Activated naive CD4-positive, alpha-beta T cell treated with anti-CD3 and anti-CD28 coated beads, Interleukin-2, amount 50 U/mL, for 24 hours (primary cell): ENCODE data around the gene TSEN15.

ENCODE experiments used
- H3K27ac Mint-ChIP-seq: one replicate; pipeline ENCODE4 v1.8.0; 2021; ENCODE audit warnings: mild to moderate bottlenecking, mixed read lengths
- H3K27me3 Mint-ChIP-seq: one replicate; pipeline ENCODE4 v1.8.0; 2021; ENCODE audit warnings: mixed read lengths
- H3K36me3 Mint-ChIP-seq: one replicate; pipeline ENCODE4 v1.8.0; 2021; ENCODE audit warnings: mixed read lengths
- H3K4me1 Mint-ChIP-seq: one replicate; pipeline ENCODE4 v1.8.0; 2021; ENCODE audit warnings: mixed read lengths
- H3K4me3 Mint-ChIP-seq: one replicate; pipeline ENCODE4 v1.8.0; 2021; ENCODE audit warnings: mild to moderate bottlenecking, mixed read lengths
- H3K9me3 Mint-ChIP-seq: one replicate; pipeline ENCODE4 v1.8.0; 2021; ENCODE audit warnings: mixed read lengths

The TSEN15 gene

GRCh38 chr1:184025242-184025675 lies 26.3 kb upstream of the TSEN15 start:
- Mint-ChIP-seq H3K36me3 (no peaks in the 10 kb centered on the region), H3K9me3 (no peaks in the 10 kb centered on the region), H3K27ac (no peak overlapping the region), H3K27me3 (peaks cover 8% of the 10 kb centered on the region), H3K4me3 (no peak overlapping the region), H3K4me1 (no peaks in the 10 kb centered on the region)

- Mint-ChIP-seq H3K27me3 (peaks cover 14% of the 10 kb centered on the region), H3K4me3 (no peak overlapping the region), H3K9me3 (no peaks in the 10 kb centered on the region), H3K36me3 (no peaks in the 10 kb centered on the region), H3K27ac (no peak overlapping the region), H3K4me1 (no peaks in the 10 kb centered on the region)
These were observed 23.5 kb upstream of the TSEN15 start for GRCh38 chr1:184027826-184028695.

GRCh38 chr1:184028854-184029623 lies 22.5 kb upstream of the TSEN15 start:
- no peaks in the 10 kb centered on the region for H3K9me3 Mint-ChIP-seq
- no peaks in the 10 kb centered on the region for H3K4me1 Mint-ChIP-seq
- no peaks in the 10 kb centered on the region for H3K36me3 Mint-ChIP-seq
- no peak overlapping the region for H3K4me3 Mint-ChIP-seq
- peaks cover 16% of the 10 kb centered on the region for H3K27me3 Mint-ChIP-seq
- H3K27ac Mint-ChIP-seq, result no peak overlapping the region

- no peaks in the 10 kb centered on the region for H3K9me3 Mint-ChIP-seq
- H3K36me3 Mint-ChIP-seq, result no peaks in the 10 kb centered on the region
- H3K4me1 Mint-ChIP-seq, result no peaks in the 10 kb centered on the region
- H3K27ac Mint-ChIP-seq, result no peak overlapping the region
- H3K4me3 Mint-ChIP-seq, result no peak overlapping the region
- peaks cover 26% of the 10 kb centered on the region for H3K27me3 Mint-ChIP-seq
These were observed 21.0 kb upstream of the TSEN15 start for GRCh38 chr1:184030433-184031091.

GRCh38 chr1:184031092-184031408 lies 20.5 kb upstream of the TSEN15 start:
- H3K4me3 Mint-ChIP-seq, result no peak overlapping the region
- H3K27ac Mint-ChIP-seq, result no peak overlapping the region
- H3K4me1 Mint-ChIP-seq, result peaks cover 4% of the 10 kb centered on the region
- H3K9me3 Mint-ChIP-seq, result no peaks in the 10 kb centered on the region
- no peaks in the 10 kb centered on the region for H3K36me3 Mint-ChIP-seq
- H3K27me3 Mint-ChIP-seq, result peaks cover 31% of the 10 kb centered on the region

- no peak overlapping the region for H3K27ac Mint-ChIP-seq
- H3K27me3 Mint-ChIP-seq, result peaks cover 29% of the 10 kb centered on the region
- no peaks in the 10 kb centered on the region for H3K9me3 Mint-ChIP-seq
- H3K4me1 Mint-ChIP-seq, result peaks cover 7% of the 10 kb centered on the region
- H3K36me3 Mint-ChIP-seq, result no peaks in the 10 kb centered on the region
- no peak overlapping the region for H3K4me3 Mint-ChIP-seq
These were observed 20.0 kb upstream of the TSEN15 start for GRCh38 chr1:184031409-184032107.

GRCh38 chr1:184032306-184032929 lies 19.1 kb upstream of the TSEN15 start:
- Mint-ChIP-seq H3K36me3 (no peaks in the 10 kb centered on the region), H3K27ac (no peak overlapping the region), H3K9me3 (no peaks in the 10 kb centered on the region), H3K27me3 (peaks cover 26% of the 10 kb centered on the region), H3K4me3 (no peak overlapping the region), H3K4me1 (peaks cover 7% of the 10 kb centered on the region)

- Mint-ChIP-seq H3K9me3 (no peaks in the 10 kb centered on the region), H3K27ac (no peak overlapping the region), H3K4me1 (peaks cover 12% of the 10 kb centered on the region), H3K27me3 (peaks cover 30% of the 10 kb centered on the region), H3K4me3 (no peak overlapping the region), H3K36me3 (peaks cover 2% of the 10 kb centered on the region)
These were observed 18.6 kb upstream of the TSEN15 start for GRCh38 chr1:184032930-184033418.

- H3K4me3 Mint-ChIP-seq, result no peak overlapping the region
- peaks cover 32% of the 10 kb centered on the region for H3K27me3 Mint-ChIP-seq
- peaks cover 3% of the 10 kb centered on the region for H3K36me3 Mint-ChIP-seq
- H3K9me3 Mint-ChIP-seq, result no peaks in the 10 kb centered on the region
- peaks cover 16% of the 10 kb centered on the region for H3K4me1 Mint-ChIP-seq
- no peak overlapping the region for H3K27ac Mint-ChIP-seq
These were observed 17.8 kb upstream of the TSEN15 start for GRCh38 chr1:184033711-184034167.

GRCh38 chr1:184034761-184035379 lies 16.7 kb upstream of the TSEN15 start:
- Mint-ChIP-seq H3K27me3 (peaks cover 43% of the 10 kb centered on the region), H3K4me3 (no peak overlapping the region), H3K27ac (no peak overlapping the region), H3K9me3 (no peaks in the 10 kb centered on the region), H3K4me1 (peaks cover 22% of the 10 kb centered on the region), H3K36me3 (peaks cover 6% of the 10 kb centered on the region)

- H3K9me3 Mint-ChIP-seq, result no peaks in the 10 kb centered on the region
- peaks cover 6% of the 10 kb centered on the region for H3K36me3 Mint-ChIP-seq
- H3K4me3 Mint-ChIP-seq, result peak overlapping the region; percentile 65
- peaks cover 22% of the 10 kb centered on the region for H3K4me1 Mint-ChIP-seq
- H3K27ac Mint-ChIP-seq, result no peak overlapping the region
- H3K27me3 Mint-ChIP-seq, result peaks cover 48% of the 10 kb centered on the region
These were observed 15.6 kb upstream of the TSEN15 start for GRCh38 chr1:184035719-184036516.

GRCh38 chr1:184036517-184036949 lies 15.0 kb upstream of the TSEN15 start:
- H3K4me3 Mint-ChIP-seq, result peak overlapping the region; percentile 65
- H3K4me1 Mint-ChIP-seq, result peaks cover 22% of the 10 kb centered on the region
- H3K27me3 Mint-ChIP-seq, result peaks cover 49% of the 10 kb centered on the region
- H3K36me3 Mint-ChIP-seq, result peaks cover 6% of the 10 kb centered on the region
- no peaks in the 10 kb centered on the region for H3K9me3 Mint-ChIP-seq
- no peak overlapping the region for H3K27ac Mint-ChIP-seq

GRCh38 chr1:184037849-184038591 lies 13.5 kb upstream of the TSEN15 start:
- Mint-ChIP-seq H3K27me3 (peaks cover 54% of the 10 kb centered on the region), H3K4me1 (peaks cover 22% of the 10 kb centered on the region), H3K9me3 (no peaks in the 10 kb centered on the region), H3K36me3 (peaks cover 6% of the 10 kb centered on the region), H3K27ac (no peak overlapping the region), H3K4me3 (peak overlapping the region; percentile 71)
